NCI-H345 (cell line): ENCODE data around the gene TSPAN4.

Experiments
- DNase-seq: peaks from one replicate; lab custom pipeline; 2025; lab: John Stamatoyannopoulos, UW

Gene TSPAN4, protein sequence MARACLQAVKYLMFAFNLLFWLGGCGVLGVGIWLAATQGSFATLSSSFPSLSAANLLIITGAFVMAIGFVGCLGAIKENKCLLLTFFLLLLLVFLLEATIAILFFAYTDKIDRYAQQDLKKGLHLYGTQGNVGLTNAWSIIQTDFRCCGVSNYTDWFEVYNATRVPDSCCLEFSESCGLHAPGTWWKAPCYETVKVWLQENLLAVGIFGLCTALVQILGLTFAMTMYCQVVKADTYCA

DNA sequence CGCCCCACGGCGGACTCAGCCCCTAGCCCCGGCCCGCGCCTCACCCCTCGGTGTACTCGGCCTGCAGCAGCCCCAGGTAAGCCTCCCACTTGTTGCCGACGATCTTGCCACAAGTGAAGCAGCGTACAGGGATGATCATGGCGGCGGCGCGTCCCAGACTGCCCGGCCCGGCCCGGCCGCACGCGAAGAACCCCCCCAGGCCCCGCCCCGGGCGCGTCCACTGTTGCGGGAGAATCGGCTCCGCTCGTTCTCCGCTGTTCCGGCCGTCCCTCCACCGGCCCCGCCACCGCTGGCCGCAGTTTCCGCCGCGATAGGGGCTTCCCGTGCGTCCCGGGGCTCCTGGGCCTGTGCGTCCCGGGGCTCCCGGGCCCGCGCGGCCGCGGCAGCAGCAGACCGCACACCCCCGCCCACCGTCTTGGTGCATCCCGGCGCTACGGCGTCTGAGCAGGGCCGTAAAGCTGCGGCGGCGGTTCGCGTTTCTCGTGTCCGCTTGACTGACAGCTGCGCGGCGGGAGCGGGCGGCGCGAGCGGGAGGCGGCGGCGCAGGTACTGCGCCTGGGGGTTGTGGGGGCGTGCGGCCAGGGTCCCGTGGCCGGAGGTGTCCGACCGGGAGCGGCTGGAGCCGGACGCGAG is at the start of gene TSPAN4, which contains the start of gene POLR2L:
Gene TSPAN4, plus strand, starts transcription at position 483 of the 633 bp plus-strand sequence. CDS start 7,453 bp downstream, outside the sequence.
Gene POLR2L, minus strand, starts transcription at position 160 of the 633 bp plus-strand sequence. Its CDS starts 21 bp downstream, at position 139.
- peak; percentile 89 for DNase-seq

DNA sequence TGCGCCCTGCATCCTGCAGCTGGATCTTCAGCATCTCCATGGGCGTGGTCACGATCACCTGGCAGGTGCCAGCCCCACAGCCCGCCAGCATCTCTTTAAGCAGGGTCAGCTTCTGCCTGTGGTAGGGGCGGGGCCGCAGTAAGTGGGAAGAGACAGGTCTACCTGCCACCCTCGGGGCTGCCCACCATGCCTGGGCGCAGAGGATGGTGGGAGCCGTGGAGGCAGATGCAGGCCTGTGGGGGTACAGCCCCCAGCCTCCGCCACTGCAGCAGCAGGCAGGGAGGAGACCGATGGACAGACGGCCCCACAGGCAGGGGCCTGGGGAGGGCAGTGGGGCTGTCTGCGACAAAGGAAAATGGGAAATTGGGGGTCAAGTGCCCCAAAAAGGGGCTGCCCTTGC is 49.8 kb upstream of the TSPAN4 start:
- no peak for DNase-seq

DNA sequence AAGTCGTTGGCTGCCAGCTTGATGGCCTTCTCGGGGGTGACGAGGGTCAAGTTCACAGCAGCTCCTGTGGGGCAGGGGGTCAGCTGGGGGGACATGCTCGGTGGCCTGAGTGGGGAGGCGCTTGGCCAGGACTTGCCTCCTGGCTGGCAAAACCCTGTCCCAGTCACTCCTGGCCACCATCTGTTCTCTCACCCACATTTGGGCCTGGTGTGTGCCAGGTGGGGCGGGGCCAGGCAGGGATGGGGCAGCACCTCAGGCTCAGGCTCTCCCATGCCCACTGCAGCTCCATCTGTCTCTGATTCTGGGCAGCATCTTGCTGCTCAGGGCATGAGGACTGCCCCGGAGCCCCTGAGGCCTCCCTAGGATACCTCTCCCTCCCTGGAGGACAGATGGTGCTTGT is 49.1 kb upstream of the TSPAN4 start:
- DNase-seq: no peak

DNA sequence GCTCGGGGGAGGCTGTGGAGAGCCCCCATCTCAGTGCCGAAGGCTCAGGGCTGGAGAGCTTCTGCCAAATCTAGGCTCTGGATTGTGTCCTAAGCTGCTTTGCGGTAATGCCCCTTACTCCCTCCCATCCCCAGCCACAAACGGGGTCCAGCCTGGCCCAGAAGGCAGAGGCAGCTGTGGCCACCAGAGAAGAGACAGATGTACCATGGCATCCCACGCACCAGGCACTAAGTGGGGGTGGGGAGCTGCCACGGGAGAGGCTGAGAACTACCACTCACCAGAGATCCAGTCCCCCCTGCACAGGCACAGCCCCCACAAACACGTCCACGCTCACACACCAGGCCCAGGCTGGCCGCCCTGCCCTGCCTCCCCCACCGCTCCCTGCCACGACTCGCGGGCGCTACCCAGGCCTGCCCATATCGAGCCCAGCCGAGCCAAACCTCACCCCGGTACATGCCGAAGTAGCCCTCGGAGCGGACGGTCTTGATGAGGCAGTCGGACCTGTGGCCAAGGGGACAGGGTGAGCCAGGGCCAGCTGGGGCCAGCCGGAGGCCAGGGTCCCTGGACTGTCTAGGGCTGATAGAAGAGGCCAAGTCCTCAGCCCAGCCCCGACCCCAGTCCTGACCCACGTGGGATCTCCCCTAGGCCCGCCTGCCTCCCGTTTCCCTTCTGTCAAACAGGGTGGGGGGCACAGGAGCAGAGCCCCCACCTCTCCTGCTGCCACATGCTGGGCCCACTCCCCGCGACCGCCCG is 48.5 kb upstream of the TSPAN4 start:
- DNase-seq: no peak

DNA sequence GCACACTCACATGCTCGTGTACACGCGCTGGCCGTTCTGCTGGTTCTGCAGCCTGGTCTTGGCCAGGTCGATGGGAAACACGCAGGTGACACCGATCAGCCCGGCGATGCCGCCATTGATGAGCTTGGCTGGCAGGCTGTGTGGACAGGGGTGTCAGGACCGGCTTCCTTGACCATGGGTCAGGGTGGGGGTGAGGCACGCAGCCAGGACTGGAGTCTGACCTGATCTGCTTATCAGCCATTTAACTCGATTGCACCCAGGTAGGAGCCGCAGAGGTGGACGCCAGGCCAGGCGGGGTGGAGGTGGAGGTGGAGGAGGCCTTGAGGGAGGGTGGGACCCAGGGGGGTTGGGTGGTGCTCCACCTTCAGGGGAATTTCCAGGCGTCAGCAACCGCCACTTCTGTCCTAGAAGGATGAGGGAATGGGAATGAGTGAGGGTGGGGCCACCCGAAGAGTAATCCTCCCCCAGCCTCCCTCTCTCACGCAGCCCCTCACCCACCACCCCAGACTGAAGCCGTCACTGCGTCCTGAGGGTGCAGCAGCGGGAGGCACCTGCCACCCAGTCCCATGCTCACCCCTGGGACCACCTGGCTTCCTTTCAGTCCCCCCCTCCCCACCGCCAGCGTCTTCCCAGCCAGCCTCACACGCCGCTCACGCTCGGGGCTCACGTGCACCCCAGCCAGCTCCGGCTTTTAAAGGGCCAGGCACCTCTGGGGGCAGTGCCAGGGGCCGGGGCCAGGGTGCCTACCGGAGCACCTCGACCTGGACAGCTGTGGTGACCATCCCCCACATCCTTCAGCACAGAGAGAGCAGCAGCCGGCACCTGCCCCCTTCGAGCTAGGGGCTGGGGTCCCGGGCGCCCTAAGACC is 47.7 kb upstream of the TSPAN4 start:
- DNase-seq: no peak

DNA sequence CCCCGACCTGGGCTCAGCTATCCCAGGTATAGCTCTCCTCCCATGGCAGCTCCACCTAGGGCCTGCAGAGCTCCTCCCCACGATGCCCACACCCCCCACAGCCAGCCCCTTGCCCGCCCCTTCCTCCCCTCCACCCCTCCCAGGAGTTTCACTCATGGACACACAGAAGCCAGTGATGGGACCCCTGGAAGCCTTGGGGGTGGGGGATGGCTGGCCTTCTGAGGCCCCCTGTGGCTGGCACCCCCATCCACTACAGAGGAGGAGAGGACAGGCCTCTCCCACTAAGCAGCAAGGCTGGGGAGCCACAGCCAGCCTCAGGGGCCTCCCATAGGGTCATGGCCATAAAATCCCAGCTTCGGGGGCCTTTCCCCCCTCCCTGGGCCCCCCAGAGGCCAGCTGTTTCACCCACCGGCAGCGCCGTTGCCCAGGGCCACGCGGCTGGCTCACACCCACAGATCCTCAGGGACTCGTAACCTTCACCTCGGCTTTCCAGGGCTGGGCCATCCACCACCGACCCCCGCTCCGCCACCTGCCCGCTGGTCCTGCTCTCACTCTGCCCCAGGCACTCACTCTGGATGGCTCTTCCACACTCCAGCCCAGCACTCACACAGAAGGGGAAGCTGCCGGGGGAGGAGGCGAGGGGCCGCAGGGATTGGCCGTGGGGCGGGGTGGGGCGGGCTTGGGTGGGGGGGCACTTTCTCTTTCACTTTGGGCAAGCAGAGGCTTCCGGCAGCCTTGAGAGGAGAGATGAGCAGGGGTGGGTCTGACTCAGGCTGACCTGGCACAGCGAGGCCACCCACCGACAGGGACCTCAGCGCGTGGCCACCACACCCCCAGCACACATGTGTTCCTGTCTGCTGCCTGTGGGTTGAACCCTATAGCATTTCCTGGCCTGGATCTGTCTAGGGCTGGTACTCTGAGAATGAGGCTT is 46.8 kb upstream of the TSPAN4 start:
- no peak for DNase-seq

DNA sequence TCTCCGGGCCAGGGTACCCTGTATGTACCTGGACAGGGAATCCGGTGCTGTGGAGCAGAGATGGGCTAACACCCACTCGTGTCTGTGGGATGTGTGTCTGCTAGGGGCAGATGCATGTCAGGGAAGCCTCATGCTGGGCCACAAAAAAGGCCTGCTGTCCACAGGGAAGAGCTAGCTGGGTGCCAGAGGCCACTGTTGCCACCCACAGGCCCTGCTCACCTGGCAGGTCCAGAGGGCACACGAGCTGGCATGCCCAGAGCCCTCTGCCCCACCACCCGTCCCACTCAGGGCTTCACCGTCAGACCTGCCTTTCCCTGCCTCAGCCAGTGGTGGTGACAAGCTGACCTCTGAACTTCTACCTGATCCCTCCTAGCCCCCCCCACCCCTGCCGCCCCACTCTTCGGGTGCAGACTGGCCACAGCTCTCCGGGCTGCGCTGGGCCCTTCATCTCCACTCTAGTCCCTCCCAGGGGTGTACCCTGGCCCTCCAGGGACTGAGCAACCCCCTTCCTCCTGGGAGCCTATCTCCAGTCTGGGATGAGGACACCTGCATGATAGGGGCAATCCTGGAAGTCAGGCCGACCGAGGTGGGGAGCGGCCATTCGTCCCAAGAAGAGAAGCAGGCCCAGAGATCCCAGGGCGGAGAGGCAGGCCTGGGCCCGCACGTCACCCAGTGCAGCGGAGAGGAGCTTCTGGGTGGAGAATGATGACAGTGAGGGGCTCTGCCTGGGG is 45.9 kb upstream of the TSPAN4 start:
- DNase-seq: no peak

DNA sequence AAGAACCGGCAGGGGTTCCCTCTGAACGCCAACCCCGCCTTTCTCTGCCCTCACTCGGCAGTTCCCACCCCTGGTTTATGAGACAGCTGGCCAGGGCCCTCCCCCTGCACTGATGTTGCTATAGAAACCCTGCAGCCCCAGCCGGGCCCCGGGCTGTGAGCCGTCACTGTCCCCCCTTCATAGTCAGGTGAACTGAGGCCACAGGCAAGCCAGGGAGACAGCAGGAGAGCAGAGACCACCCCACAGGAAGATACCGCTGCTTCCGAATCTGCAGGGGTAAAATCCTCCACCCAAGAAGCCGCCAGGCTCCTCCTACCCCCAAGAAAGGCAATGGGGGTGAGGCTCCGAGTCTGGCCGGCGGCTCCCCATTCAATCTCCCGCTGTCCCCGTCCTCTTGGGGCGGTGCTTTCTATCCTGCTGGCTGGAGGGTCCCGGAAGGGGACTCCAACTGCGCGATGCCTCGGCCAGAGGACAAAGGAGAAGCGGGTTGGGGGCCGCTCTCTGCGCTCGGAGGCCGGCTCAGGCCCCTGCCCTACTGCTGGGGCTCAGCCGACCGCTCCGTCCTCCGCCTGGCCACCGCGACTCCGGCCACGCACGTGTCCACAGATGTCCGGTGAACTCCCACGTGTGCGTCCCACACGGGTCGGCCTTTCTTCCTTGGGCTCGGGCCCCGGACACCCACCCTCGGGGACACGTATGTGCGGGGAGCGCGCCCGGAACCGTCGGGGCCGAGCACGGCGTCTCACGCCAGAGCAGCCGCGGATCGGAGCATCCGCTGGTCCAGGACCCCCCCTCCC is 45.2 kb upstream of the TSPAN4 start:
- peak; percentile 91 for DNase-seq

DNA sequence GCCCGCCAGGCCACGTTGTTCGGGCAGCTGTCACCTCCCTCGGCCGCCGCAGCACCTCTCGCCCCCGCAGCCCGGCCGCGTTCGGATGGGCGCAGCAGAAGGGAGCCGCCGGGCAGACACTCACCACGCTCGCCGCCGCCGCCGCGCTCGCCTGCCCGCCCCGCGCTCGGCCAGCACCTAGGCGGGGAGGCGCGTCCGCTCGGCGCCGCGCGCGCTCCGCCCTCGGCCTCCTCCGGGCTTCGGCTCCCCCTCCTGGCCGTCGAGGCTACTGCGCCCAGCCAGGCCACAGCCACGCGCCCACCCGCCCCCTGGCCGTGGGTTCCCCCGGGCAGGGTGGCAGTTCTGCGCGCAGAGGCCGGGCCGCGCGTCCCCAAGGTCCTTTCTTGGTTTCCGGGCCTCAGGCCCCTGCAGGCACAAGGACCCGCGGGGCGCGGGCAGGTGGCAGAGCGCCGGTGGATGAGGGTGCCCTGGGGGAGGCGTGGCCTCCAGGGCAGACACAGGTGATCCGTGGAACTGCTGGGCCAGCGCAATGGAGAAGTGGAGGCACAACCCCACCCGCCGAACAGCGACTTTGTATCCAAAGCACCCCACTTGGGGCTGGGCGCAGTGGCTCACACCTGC is 44.4 kb upstream of the TSPAN4 start, which contains the start of gene SLC25A22:
Gene SLC25A22, minus strand, starts transcription at position 189 of the 621 bp plus-strand sequence. CDS start 3,275 bp downstream, outside the sequence.
- DNase-seq: peak; percentile 86

DNA sequence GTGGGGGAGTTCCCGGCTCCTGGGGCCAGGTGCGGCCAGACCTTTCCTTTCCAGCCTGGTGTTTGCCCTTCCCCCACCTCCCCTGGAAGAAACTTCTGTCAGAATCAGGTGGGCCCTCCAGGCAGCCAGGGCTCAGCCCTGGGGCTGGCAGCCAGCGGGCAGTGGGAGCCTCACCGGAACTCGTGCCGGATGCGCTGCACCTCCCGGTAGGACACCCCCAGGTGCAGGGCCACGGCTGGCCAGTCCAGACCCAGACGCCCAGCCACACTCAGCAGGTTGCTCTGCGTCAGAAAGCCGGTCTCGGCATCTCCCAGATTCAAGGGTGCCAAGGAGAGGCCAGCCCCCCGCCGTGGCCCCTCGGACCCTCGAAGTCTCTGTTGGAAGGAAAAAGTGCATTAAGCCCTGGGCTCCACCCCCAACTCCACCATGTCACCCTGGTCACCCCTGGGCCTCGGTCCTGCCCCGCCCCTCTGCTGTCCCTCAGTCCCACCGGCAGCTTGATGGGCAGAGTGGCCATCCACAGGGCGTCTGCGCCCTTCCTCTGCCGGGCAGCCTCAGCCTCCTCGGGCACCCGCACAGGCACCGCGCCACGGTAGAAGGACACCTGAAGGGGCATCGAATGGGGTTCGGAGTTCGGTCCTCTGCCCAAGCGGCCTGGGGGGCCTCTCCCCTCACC is 42.9 kb upstream of the TSPAN4 start:
- DNase-seq: no peak

DNA sequence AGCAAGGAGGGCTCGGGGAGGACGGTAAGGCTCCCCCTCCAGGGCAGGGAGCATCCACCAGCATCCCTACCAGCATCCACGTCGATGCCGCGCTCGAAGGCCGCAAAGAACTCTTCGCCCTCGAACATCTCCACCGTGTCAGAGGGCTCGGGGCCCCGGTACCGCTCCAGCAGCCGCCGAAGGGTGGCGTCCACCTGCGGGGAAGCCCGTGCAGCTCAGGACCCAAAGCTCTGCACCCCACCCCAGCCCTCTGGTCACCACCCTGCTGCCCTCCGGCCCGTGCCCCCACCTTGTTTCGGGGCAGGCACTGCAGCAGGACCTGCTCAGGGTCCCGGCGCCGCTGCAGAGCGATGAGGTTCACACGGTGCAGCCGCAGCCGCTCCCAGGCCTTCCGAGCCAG is 42.2 kb upstream of the TSPAN4 start:
- DNase-seq: no peak

DNA sequence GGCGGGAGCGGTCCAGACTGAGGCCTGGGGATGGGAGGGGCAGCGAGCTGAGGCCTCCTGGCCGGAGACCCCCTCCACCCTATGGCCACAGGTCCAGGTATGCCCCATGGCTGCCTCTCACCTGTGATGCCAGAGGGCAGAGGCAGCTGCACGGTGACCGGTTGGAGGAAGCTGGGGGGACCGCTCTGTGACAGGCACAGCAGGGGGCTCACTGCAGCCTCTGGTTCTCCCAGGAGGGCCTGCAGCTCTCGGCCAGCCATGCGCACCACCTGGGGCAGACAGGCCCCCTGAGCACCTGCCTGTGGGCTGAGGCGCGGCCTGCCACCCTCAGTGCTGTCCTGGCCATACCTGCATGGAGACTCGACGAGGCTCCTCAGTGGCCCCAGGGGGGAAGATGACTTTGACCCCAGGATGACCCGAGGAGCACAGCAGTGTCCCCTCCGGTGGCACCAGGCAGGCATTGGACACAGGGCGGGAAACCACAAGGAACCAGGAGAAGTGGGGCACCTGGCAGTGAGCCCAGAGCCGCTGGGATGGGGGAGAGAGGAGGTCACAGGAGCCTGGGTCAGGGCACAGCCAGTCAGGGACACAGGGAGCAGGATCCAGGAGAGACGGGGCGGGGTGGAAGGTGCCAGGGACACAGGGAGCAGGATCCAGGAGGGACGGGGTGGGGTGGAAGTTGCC is 41.4 kb upstream of the TSPAN4 start:
- no peak for DNase-seq

DNA sequence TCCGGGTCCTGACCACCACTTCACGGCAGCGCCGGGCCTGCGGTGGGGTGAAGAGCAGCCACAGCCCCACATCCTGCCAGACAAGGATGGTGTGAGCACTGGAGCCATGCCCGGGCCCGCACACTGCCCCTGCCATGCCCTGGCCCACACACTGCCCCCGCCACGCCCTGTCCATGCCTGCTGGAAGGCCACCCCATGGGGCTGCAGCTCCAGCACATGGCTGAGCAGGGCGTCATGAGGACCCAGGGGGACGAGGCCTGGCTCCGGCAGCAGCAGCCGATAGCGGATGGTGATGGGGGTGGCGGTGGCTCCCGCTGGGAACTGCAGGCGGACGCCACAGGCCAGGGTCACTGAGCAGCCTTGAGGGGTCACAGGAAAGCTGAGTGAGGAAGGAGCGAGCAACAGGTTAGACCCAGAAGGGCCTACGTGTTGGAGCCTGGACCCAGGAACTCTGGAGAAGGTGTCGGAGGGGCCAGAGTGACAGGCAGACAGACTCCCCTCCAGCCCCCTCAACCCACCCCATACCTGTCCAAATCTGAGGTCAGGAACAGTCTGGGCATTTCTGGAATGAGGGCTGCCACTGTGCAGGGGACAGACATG is 40.5 kb upstream of the TSPAN4 start:
- DNase-seq: no peak

DNA sequence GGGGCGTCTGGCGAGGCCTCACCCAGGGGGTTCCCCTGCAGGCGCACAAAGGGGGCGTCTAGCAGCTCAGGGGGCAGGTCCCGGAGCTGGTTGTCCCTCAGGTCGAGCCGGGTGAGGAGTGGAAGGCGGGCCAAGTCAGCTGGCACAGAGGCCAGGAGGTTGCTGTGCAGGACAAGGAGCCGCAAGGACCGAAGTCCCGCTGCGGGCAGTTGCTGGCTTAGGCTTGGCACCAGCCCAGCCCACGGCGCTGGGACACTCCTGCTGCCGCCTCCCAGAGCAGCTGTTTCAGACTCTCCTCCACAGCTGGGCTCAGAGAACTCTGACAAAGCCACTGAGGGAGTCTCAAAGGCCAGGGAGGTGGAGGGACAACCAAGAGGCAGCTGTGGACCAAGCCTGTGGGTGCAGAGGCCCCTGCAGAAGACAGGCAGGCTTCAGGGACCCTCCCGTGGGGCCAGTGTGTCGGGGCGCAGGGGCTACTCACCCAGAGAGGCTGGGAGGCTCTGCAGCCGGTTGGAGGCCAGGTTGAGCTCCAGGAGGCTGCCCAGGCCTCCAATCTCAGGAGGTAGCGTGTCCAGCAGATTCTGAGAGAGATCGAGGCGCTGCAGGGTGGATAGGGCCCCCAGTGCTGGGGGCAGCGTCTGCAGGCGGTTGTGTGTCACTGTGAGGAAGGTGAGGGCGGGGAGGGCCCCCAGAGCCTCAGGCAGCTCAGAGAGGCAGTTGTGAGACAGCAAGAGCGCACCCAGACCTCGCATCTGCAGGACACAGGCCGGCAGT is 39.8 kb upstream of the TSPAN4 start:
- no peak for DNase-seq

DNA sequence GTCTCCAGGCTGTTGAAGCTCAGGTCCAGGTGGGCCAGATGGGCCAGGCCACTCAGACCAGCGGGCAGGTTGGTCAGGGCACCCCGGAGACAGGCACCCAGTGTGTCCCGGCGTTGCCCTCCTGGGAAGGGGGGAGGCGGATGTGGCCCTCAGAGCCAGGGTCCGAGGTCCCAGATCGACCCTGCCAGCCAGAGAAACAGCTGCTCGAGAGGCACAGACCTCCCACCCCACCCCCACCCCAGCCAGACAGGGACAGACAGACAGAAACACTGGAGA is 39.2 kb upstream of the TSPAN4 start:
- DNase-seq: no peak

DNA sequence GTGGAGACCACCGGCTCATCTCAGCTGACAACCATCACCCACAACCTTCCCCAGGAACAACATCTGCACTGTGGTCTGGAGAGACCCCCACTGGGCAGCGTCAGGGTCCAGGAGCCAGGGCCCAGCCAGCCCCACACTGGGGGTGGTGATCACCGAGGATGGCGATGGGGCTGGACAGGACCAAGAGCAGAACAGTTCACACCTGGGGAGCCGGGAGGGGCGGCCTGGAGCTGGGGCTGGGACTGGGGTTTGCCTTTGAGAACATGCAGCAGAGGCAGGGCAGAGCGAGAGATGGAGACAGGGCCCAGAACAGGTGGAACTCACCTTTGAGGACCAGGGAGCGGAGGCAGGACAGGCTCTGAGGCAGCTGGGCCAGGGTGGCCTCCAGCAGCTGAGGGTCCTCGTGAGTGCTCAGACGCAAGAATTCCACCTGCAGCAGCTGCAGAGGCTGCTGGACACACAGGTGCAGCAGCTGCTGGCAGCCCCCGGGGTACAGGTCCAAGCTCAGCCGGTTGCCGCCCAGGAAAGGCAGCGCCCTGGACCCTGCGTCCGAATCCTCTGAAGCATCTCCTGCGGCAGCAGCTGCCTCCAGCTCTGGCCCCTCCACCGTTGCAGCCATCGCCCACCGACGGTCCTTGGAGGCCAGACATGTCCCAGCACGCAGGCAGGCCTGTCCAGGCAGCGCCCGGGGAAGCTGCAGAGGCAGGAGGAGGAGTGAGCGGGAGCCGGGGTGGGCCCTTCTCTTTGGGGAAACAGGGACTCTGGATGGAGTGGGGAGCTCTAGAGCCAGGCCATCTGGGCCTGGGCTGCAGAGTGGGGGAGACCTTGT is 38.7 kb upstream of the TSPAN4 start:
- peak; percentile 67 for DNase-seq
